ENCODE data around the gene CYP27C1. TPM values are rescaled to one million over a fixed set of nuclear protein-coding genes. Genes with fewer than 3 reads are reported as not detected.
A peak's percentile ranks its signal among the peaks of the same experiment; 100 is the strongest.

The CYP27C1 gene
- total RNA-seq, 4 donors from 2014 or later: 0.95 to 4.6 (median 1.6) TPM

DNA sequence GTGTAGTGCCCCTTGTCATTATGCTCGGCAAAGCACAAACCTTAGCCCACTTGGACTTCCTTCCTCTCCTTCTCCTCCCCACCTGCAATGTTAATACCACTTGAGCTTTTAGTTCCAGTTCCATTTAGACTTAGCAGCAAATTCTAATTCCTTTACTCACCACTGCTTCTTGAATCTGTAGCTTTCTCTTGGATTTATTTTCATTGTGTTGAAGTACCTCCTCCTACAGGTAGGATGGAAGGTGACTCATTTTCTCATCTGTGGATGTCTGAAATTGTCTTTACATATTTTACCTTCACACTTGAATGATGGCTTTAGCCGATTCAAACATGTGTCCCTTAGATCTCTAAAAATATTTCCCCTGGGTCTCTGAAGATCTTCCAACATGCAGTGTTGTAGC, 80.3 kb downstream of the CYP27C1 start:
- no peak for DNase-seq
- no peak overlapping the region for H3K4me3 ChIP-seq
- H3K27me3 ChIP-seq: no peaks in the 10 kb centered on the region
- H3K27ac ChIP-seq: no peak overlapping the region
- TF ChIP-seq, protein P1, sequence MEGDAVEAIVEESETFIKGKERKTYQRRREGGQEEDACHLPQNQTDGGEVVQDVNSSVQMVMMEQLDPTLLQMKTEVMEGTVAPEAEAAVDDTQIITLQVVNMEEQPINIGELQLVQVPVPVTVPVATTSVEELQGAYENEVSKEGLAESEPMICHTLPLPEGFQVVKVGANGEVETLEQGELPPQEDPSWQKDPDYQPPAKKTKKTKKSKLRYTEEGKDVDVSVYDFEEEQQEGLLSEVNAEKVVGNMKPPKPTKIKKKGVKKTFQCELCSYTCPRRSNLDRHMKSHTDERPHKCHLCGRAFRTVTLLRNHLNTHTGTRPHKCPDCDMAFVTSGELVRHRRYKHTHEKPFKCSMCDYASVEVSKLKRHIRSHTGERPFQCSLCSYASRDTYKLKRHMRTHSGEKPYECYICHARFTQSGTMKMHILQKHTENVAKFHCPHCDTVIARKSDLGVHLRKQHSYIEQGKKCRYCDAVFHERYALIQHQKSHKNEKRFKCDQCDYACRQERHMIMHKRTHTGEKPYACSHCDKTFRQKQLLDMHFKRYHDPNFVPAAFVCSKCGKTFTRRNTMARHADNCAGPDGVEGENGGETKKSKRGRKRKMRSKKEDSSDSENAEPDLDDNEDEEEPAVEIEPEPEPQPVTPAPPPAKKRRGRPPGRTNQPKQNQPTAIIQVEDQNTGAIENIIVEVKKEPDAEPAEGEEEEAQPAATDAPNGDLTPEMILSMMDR (IDR thresholded peaks at IDR 0.05): peak in 1 of 6 experiments; percentile 45
- no peak for TF ChIP-seq POLR2A (IDR thresholded peaks at IDR 0.05)
- WGBS, 2 donors: 35 to 47% methylated on average over 2 of the region's 2 CpGs
- no peaks in the 10 kb centered on the region for H3K36me3 ChIP-seq
- intact Hi-C loops (cut with DNase I): no loop called here
- peaks cover 0 to 18% (median 4%) of the 10 kb centered on the region in 3 donors for H3K4me1 ChIP-seq
- H3K9me3 ChIP-seq: peaks cover 0 to 4% (median 2%) of the 10 kb centered on the region in 3 donors

DNA sequence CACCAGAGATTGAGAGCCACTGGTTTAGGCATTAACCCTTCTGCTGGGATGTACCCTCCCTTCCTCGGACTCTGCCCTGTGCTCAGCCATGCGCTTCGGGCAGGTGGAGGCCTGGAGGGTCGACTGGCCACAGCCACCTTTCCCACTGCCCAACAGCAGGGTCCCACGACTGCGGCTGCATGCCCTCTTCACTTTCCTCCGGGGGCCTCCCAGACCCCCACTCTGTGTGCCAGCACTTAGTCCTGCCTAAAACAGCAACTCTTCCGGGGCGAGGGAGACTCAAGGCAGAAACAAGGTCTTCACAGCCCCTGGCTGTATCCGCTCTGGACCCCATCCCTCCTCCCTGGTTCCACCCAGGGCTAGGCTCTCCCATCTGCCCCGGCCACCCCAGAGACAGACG, 81.8 kb downstream of the CYP27C1 start:
- no peak for DNase-seq
- WGBS, 2 donors: 75 to 96% methylated on average over 7 to 9 of the region's 12 CpGs
- H3K9me3 ChIP-seq: peaks cover 0 to 4% (median 2%) of the 10 kb centered on the region in 3 donors

DNA sequence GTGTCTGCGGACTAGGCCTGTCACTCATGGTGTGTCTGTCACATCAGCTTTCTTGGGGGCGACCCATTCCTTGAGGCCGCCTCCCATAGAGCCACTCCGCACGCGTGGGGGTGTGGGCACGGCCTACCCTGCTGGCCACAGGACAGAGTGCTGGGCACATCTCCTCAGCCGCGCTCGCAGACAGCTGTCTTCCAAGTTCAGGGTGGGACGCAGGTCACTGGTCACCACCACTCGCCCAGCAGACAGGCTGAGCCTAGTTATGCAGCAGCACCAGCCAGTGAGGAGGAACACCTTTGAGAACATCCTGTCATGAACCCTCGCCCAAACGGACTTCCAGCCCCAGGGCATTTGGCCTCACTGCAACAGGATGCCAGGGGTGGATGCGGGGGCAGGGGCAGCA, 82.4 kb downstream of the CYP27C1 start:
- no peaks in the 10 kb centered on the region for H3K27me3 ChIP-seq
- no peak for TF ChIP-seq POLR2A (IDR thresholded peaks at IDR 0.05)
- TF ChIP-seq, protein P1 (IDR thresholded peaks at IDR 0.05): no peak
- DNase-seq: no peak
- WGBS, 2 donors: 88 to 96% methylated on average over 4 to 6 of the region's 15 CpGs
- no peak overlapping the region for H3K27ac ChIP-seq
- no peaks in the 10 kb centered on the region for H3K4me1 ChIP-seq
- H3K9me3 ChIP-seq: peaks cover 0 to 4% (median 2%) of the 10 kb centered on the region in 3 donors
- no peaks in the 10 kb centered on the region for H3K36me3 ChIP-seq
- intact Hi-C loops (cut with DNase I): no loop called here
- H3K4me3 ChIP-seq: no peak overlapping the region

More for the DNA sequence above, 81.8 kb downstream of the CYP27C1 start:
- TF ChIP-seq POLR2A (IDR thresholded peaks at IDR 0.05): no peak
- TF ChIP-seq, protein P1 (IDR thresholded peaks at IDR 0.05): no peak
- H3K27ac ChIP-seq: no peak overlapping the region
- no peaks in the 10 kb centered on the region for H3K27me3 ChIP-seq
- no peak overlapping the region for H3K4me3 ChIP-seq
- peaks cover 0 to 3% (median 0%) of the 10 kb centered on the region in 3 donors for H3K4me1 ChIP-seq
- intact Hi-C loops (cut with DNase I): no loop called here
- no peaks in the 10 kb centered on the region for H3K36me3 ChIP-seq

DNA sequence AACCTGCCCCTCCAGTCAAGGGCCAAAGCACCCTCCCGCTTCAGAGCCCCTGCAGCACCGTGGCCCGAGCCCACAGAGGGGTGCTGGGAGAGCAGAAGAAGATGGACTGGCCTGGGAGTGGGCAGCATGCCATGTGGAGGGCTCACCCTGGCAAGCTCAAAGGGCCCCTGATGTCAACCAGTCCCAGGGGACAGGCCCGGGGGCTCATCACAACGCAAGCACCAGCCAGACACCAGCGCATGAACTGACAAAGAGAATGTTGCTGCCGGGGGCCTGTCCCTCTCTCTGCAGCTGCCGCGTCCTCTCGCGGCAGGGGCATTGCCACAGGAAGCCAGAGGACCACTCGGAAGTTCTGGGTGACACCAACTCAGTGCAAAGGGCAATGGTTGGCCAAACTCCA, 82.9 kb downstream of the CYP27C1 start:
- no peak overlapping the region for H3K4me3 ChIP-seq
- TF ChIP-seq POLR2A (IDR thresholded peaks at IDR 0.05): no peak
- TF ChIP-seq, protein P1 (IDR thresholded peaks at IDR 0.05): no peak
- H3K9me3 ChIP-seq: peaks cover 0 to 4% (median 2%) of the 10 kb centered on the region in 3 donors
- no peaks in the 10 kb centered on the region for H3K27me3 ChIP-seq
- intact Hi-C loops (cut with DNase I): no loop called here
- no peaks in the 10 kb centered on the region for H3K4me1 ChIP-seq
- no peaks in the 10 kb centered on the region for H3K36me3 ChIP-seq
- H3K27ac ChIP-seq: no peak overlapping the region
- 77 to 91% methylated on average over 5 to 9 of the region's 12 CpGs for WGBS, 2 donors
- no peak for DNase-seq

DNA sequence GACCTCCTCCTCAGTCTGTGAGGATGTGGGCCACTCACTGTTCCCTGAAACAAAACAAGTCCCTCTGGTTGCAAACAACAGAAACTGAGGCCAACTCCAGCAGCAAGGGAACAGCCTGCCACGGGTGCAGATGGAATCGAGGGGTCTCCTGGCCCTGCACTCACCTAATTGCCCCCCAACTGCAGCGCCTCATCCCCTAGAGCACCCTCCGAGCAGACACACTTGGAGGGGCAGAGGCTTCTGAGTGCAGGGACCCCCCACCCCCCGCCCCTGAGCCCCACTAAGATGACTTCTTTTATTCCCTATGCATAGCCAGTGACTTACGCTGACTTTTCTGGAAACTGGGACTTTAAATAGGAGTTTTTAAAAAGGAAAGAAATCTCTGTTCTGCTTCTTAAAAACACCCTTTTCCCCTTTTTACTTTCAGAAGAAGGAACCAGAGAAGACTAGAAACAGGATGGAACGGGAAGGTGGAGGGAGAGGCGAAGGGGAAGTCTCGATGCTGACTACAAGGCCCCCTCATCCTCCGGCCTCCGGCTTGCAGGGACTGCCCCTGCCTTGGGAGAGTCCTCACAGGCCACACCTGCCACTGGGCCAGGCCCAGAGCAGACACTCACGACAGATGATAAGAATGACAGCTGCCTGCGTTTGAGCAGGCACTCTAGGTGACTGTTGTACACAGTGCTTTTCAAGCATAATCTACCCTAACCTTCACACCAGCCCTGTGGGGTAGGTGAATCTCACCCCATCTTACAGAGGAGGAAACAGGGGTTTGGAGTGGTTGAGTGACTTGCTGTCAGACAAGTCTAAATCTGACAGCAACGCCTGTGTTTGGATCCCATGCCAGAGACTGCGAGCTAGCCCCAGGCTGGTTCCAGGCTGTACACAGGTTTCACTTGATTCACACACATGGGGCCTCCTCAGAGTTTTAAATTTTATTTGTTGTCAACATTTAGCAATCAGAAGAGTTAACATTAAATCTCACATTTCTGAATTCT, 85.0 kb downstream of the CYP27C1 start:
- DNase-seq: no peak

More for the DNA sequence above, 85.0 kb downstream of the CYP27C1 start:
- intact Hi-C loops (cut with DNase I): no loop called here
- no peaks in the 10 kb centered on the region for H3K27me3 ChIP-seq
- H3K27ac ChIP-seq: peak overlapping the region in 1 of 4 donors; percentile 21
- no peaks in the 10 kb centered on the region for H3K4me1 ChIP-seq
- H3K9me3 ChIP-seq: peaks cover 0 to 4% (median 2%) of the 10 kb centered on the region in 3 donors
- WGBS, 2 donors: 69 to 79% methylated on average over 6 to 8 of the region's 15 CpGs
- TF ChIP-seq POLR2A (IDR thresholded peaks at IDR 0.05): no peak
- TF ChIP-seq, protein P1 (IDR thresholded peaks at IDR 0.05): no peak
- no peak overlapping the region for H3K4me3 ChIP-seq
- no peaks in the 10 kb centered on the region for H3K36me3 ChIP-seq
